ENCODE data around the gene PISD.
"Not testable (repeated sequence)": the region's sequence is repeated elsewhere in the genome, so short reads cannot be mapped to it uniquely, and the experiment has no call there.

GRCh38 chr22:31660860-31661341 is 1.1 kb downstream of the PISD start:
- TF ChIP-seq CTCF (conservative IDR thresholded peaks at IDR 0.05; ENCODE audit: low read length); EZH2phosphoT487 (IDR thresholded peaks at IDR 0.05; ENCODE audit: borderline replicate concordance): not testable (repeated sequence)
